BE2C (cell line): ENCODE measurements around the gene HSD11B1.

Experiments used
- DNase-seq: peaks from one replicate; pipeline ENCODE4 v3.0.0-alpha.2; 2020
- H3K27me3 ChIP-seq: fragments of 250-450 bp; sonication (Bioruptor Pico); 2 replicates; pipeline ENCODE4 v1.5.1; 2020; ENCODE audit warnings: mild to moderate bottlenecking
- H3K36me3 ChIP-seq: fragments of 250-450 bp; sonication (Bioruptor Pico); 2 replicates; pipeline ENCODE4 v1.5.1; 2020; ENCODE audit warnings: mild to moderate bottlenecking
- H3K4me1 ChIP-seq: fragments of 250-450 bp; sonication (Bioruptor Pico); 2 replicates; pipeline ENCODE4 v1.5.1; 2020
- H3K4me3 ChIP-seq: 2 replicates; pipeline ENCODE4 v1.5.1; 2011; ENCODE audit warnings: low read depth, low read length
- H3K9me3 ChIP-seq: fragments of 250-450 bp; sonication (Bioruptor Pico); 2 replicates; pipeline ENCODE4 v1.5.1; 2020
- TF ChIP-seq, protein P1 (sequence below): IDR thresholded peaks from 2 replicates; pipeline ENCODE4 v1.5.1; 2012; ENCODE audit warnings: mild to moderate bottlenecking, low read depth, low read length

The HSD11B1 gene

DNA sequence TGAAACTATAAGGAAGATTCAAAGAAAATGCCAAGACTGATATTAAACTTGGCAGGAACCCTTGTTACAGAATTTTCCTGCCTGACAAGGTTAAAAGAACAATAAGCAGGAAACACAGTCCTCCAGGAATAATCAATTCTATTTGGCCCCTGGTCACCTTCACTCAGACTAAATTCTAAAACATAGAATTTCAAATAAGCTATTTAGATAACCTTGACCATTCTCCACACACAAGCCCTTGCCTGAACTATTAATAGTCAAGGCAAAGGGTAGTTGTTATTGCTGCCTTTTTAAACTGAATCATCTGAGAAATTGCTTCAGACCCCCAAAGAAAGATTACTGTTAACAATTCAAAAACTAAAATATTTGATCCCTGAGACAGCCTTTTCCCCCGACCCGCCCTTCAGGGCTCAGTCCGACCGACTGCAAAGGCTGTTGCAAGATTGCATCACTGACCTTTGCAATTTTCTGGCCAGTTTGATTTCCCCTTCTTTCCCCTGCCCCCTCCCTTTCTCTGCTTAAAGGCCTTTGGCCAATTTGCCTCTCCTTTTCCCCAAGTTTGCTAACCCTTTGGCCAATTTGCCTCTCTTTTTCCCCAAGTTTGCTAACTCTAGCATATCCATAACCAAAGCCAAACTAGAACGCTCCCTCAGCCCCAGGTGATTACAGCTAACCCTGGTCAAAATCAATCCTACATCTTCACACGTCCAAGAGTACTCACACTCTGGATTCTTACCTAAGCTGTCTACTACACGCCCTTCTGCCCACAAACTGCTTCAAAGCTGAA is 30.8 kb upstream of the HSD11B1 start:
- DNase-seq: no peak
- Histone ChIP-seq H3K27me3 (peaks cover 82% of the 10 kb centered on the region), H3K4me3 (no peak overlapping the region)

GRCh38 chr1:209674957-209675564 is 29.6 kb upstream of the HSD11B1 start, which contains the start of gene G0S2:
Gene G0S2, plus strand, starts transcription at chr1:209675412. Its CDS starts 273 bp downstream, at chr1:209675685.
- Histone ChIP-seq H3K4me1 (no peaks in the 10 kb centered on the region), H3K36me3 (no peaks in the 10 kb centered on the region), H3K9me3 (no peaks in the 10 kb centered on the region), H3K27me3 (peaks cover 83% of the 10 kb centered on the region), H3K4me3 (peak within 1 kb of the TSS; percentile 56)
- DNase-seq: peak; percentile 34
- TF ChIP-seq, protein P1, sequence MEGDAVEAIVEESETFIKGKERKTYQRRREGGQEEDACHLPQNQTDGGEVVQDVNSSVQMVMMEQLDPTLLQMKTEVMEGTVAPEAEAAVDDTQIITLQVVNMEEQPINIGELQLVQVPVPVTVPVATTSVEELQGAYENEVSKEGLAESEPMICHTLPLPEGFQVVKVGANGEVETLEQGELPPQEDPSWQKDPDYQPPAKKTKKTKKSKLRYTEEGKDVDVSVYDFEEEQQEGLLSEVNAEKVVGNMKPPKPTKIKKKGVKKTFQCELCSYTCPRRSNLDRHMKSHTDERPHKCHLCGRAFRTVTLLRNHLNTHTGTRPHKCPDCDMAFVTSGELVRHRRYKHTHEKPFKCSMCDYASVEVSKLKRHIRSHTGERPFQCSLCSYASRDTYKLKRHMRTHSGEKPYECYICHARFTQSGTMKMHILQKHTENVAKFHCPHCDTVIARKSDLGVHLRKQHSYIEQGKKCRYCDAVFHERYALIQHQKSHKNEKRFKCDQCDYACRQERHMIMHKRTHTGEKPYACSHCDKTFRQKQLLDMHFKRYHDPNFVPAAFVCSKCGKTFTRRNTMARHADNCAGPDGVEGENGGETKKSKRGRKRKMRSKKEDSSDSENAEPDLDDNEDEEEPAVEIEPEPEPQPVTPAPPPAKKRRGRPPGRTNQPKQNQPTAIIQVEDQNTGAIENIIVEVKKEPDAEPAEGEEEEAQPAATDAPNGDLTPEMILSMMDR: no peak

More for the DNA sequence above, 30.8 kb upstream of the HSD11B1 start:
- no peaks in the 10 kb centered on the region for H3K36me3 ChIP-seq
- H3K9me3 ChIP-seq: no peaks in the 10 kb centered on the region
- H3K4me1 ChIP-seq: no peaks in the 10 kb centered on the region
- TF ChIP-seq, protein P1: no peak

GRCh38 chr1:209675565-209676154 is 29.0 kb upstream of the HSD11B1 start:
- DNase-seq: peak; percentile 39
- H3K36me3 ChIP-seq: no peaks in the 10 kb centered on the region
- H3K4me1 ChIP-seq: no peaks in the 10 kb centered on the region
- H3K9me3 ChIP-seq: no peaks in the 10 kb centered on the region
- H3K27me3 ChIP-seq: peaks cover 83% of the 10 kb centered on the region
- H3K4me3 ChIP-seq: peak overlapping the region; percentile 56
- TF ChIP-seq, protein P1: peak; percentile 10

DNA sequence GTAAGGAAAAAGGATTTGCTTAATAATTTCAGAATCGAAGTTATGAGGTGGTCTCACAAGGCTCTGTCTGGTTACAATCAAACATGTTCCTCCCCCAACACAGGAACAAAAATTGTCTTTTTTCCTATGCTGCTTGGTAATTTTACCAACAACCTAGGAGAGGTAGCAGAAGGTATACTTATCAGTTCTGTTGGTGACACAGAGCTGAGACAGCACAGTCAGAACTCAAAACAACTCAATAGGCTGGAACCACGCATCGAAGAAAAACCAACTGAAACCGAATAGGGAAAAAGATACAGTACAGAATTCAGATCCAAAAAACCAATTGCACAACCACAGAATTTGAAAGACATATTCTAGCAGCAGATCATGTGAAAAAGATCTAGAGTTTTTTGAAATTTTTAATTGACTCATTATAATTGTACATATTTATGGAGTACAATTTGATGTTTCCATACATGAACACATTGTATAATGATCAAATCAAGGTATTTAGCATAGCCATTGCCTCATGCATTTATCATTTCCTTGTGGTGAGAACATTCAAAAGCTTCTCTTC is 25.6 kb upstream of the HSD11B1 start:
- no peaks in the 10 kb centered on the region for H3K36me3 ChIP-seq
- H3K4me3 ChIP-seq: no peak overlapping the region
- H3K9me3 ChIP-seq: no peaks in the 10 kb centered on the region

GRCh38 chr1:209685821-209686220 is 18.8 kb upstream of the HSD11B1 start:
- TF ChIP-seq, protein P1: no peak
- H3K27me3 ChIP-seq: peaks cover 32% of the 10 kb centered on the region
- no peaks in the 10 kb centered on the region for H3K9me3 ChIP-seq
- no peaks in the 10 kb centered on the region for H3K4me1 ChIP-seq
- H3K4me3 ChIP-seq: no peak overlapping the region
- no peaks in the 10 kb centered on the region for H3K36me3 ChIP-seq
- no peak for DNase-seq

More for the DNA sequence above, 25.6 kb upstream of the HSD11B1 start:
- DNase-seq: no peak
- Histone ChIP-seq H3K4me1 (no peaks in the 10 kb centered on the region), H3K27me3 (peaks cover 89% of the 10 kb centered on the region)
- TF ChIP-seq, protein P1: no peak
